COR-L47 (cell line): ENCODE results near the gene COX19.
"Not testable (repeated sequence)": the region's sequence is repeated elsewhere in the genome, so short reads cannot be mapped to it uniquely, and the experiment has no call there.

Source experiments
- DNase-seq: peaks from one replicate; lab custom pipeline; 2025; lab: John Stamatoyannopoulos, UW

COX19 gene

DNA sequence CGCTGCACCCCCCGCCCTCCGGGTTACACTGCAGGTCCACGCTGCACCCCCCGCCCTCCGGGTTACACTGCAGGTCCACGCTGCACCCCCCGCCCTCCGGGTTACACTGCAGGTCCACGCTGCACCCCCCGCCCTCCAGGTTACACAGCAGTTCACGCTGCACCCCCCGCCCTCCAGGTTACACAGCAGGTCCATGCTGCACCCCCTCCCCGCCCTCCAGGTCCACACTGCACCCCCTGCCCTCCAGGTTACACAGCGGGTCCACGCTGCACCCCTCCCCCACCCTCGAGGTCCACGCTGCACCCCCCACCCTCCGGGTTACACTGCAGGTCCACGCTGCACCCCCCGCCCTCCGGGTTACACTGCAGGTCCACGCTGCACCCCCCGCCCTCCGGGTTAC, 51.3 kb downstream of the COX19 start:
- not testable (repeated sequence) for DNase-seq

DNA sequence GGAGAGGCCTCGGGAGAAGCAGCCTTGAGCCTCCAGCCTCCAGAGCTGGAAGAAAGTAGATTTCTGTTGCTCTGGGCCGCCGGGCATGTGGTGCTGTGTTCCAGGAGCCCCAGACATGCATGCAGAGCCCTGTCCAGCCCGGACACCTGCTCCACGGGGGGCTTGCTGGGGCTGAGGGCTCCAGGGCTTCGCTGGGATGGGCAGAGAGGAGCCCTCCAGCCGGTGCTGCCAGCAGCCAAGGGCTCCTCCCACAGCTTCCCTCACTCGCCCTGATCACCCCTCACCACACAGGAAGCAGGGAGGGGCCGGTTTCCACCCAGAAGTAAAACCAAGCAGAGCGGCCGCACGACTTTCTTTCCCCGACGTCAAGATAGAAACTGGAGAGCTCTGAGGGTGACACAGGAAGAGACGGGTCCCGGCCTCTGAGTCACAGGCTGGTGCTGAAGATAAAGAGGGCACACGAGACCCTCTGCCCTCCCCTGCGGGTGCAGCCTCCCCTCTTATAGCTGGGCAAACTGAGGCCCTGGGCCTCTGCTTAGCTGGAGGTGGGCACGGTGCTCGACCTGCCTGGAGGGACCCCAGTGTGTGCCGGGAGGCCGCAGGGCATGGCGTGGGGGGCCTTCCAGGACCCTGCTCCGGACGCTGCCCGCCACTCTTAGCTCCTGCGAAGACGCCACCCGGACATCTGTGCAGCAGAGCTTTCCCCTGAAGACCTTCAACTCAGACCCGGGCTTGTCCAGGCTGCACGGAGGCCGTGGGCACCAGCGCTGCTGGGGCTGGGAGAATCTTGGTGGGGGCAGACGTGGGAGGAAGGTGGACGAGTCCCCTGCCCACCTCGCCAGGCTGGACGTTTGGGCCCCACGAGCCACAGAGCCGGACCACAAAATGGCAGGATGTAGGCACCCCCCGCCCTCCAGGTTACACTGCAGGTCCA, 52.0 kb downstream of the COX19 start:
- DNase-seq, result peak; percentile 33

- DNase-seq, result no peak
Observed at GRCh38 chr7:922334-923107, 52.8 kb downstream of the COX19 start.

GRCh38 chr7:921581-922333, 53.6 kb downstream of the COX19 start:
- no peak for DNase-seq

- DNase-seq, result no peak
Observed at GRCh38 chr7:921071-921461, 54.3 kb downstream of the COX19 start.

- no peak for DNase-seq
Observed at GRCh38 chr7:920351-921070, 54.8 kb downstream of the COX19 start.

GRCh38 chr7:919924-920341, 55.4 kb downstream of the COX19 start:
- no peak for DNase-seq

DNA sequence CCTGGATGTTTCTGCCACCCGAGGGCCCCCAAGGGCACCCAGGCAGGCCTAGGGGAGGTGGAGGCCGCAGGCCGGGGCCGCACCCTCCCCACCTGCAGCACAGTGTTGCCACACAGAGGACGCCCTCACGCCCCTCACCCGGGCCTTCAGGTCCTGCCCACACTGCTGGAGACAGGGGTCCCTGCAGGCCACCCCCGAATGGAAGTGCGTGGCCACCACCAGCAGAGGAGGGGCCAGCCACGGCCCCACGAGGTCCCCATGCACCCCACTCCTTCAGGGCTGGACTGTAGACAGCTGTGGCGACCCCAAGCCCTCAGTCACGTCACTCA, 56.3 kb downstream of the COX19 start:
- DNase-seq, result no peak

DNA sequence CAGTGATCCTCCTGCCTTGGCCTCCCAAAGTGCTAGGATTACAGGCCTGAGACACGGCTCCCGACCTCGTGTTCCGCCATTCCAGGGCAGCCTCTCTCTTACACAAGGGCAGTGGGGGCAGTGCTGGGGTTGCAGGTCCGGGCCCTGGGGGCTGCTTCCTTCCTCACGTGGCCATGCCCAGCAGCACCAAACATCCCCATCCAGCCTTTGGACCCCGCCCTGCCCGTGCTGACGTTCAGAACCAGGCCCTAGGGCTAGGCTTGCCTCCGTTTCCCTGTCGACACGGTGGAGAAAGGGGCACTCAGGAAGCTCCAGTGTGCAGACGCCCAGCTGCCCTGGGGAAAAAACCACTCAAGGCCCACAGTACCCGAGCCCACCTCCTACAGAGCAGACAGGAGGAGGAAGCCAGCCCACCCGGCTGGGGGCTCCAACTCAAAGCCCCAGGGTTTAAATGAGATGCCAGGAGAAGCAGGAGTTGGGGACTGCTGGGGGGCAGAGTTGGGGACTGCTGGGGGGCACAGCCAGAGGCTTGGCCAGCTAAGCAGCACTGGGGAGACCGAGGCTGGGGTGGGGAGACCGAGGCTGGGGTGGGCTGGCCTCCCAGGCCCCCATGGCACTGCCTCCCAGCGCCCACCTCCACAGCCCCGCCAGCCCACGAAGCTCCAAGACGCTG, 56.8 kb downstream of the COX19 start:
- no peak for DNase-seq

DNA sequence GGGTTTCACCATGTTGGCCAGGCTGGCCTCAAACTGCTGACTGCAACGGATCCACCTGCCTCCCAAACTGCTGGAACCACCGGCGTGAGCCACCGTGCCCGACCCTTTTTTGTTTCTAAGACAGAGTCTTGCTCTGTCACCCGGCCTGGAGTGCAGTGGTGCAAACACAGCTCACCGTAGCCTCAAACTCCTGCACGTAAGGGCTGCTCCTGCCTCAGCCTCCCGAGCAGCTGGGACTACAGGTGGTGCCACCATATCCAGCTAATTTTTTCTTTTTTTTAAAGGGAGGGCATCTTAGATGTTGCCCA, 57.3 kb downstream of the COX19 start:
- DNase-seq, result no peak

GRCh38 chr7:917255-918117, 57.9 kb downstream of the COX19 start:
- DNase-seq, result no peak

- DNase-seq, result peak; percentile 54
Observed at GRCh38 chr7:916291-916941, 58.9 kb downstream of the COX19 start.
